Uterus (tissue), 2 donors: ENCODE data around the gene TTLL12.

Experiments used
- POLR2A ChIP-seq, 2 donors: fragments of 450-650 bp; IDR thresholded peaks; one replicate each; pipeline ENCODE4 v1.6.1; 2016; ENCODE audit warnings: antibody characterized with exemption in 2 of 2, mild to moderate bottlenecking in 1 of 2, moderate library complexity in 1 of 2
- TF ChIP-seq, protein P1 (sequence below), 4 experiments: fragments of 200-600 bp in 2 of 4; fragments of 450-650 bp in 2 of 4; sonication (generic) in 2 of 4; IDR thresholded peaks; one replicate each; pipeline ENCODE4 v1.5.1; 2016 to 2019; ENCODE audit warnings: antibody characterized with exemption in 4 of 4, mild to moderate bottlenecking in 2 of 4, moderate library complexity in 1 of 4

DNA sequence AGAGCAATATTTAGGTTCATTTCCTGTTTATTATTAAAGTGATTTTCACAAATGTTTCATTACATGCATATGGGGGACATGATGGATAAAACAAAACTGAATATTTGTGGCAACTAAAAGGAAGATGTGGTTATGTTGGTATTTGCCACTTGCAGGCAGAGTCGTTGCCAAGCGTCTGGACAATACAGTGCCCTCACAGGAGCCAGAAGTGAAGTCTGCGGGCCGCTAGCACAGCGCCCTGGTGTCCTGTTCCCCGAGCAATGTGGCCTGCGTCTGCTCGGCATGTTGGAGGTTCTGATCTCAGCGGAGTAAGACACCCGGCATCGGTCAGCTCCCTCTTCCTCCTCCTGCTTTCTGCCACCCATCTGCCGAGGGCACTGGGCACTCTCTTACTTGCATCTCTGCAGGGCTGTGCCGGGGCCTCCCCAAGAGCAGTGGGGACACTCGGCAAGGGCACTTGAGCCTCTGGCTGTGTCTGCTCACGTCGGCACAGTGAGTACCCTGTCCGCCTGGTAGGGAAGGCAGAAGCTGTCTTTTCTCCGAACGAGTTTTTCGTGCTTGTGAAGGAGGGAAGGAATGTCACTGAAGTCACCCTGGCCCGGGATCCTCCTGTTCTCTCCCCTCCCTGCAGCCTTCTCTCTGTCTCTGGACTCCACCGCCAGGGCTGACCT is 10.5 kb upstream of the TTLL12 start:
- TF ChIP-seq, protein P1, sequence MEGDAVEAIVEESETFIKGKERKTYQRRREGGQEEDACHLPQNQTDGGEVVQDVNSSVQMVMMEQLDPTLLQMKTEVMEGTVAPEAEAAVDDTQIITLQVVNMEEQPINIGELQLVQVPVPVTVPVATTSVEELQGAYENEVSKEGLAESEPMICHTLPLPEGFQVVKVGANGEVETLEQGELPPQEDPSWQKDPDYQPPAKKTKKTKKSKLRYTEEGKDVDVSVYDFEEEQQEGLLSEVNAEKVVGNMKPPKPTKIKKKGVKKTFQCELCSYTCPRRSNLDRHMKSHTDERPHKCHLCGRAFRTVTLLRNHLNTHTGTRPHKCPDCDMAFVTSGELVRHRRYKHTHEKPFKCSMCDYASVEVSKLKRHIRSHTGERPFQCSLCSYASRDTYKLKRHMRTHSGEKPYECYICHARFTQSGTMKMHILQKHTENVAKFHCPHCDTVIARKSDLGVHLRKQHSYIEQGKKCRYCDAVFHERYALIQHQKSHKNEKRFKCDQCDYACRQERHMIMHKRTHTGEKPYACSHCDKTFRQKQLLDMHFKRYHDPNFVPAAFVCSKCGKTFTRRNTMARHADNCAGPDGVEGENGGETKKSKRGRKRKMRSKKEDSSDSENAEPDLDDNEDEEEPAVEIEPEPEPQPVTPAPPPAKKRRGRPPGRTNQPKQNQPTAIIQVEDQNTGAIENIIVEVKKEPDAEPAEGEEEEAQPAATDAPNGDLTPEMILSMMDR (IDR thresholded peaks at IDR 0.05) = no peak
- no peak for TF ChIP-seq POLR2A (IDR thresholded peaks at IDR 0.05)
